ENCODE results near the gene RAB24. TPM values are rescaled to one million over a fixed set of nuclear protein-coding genes. Genes with fewer than 3 reads are reported as not detected.

RAB24 gene
- total RNA-seq, 4 donors from 2014 or later, result 52.2 to 98.5 (median 73.7) TPM

DNA sequence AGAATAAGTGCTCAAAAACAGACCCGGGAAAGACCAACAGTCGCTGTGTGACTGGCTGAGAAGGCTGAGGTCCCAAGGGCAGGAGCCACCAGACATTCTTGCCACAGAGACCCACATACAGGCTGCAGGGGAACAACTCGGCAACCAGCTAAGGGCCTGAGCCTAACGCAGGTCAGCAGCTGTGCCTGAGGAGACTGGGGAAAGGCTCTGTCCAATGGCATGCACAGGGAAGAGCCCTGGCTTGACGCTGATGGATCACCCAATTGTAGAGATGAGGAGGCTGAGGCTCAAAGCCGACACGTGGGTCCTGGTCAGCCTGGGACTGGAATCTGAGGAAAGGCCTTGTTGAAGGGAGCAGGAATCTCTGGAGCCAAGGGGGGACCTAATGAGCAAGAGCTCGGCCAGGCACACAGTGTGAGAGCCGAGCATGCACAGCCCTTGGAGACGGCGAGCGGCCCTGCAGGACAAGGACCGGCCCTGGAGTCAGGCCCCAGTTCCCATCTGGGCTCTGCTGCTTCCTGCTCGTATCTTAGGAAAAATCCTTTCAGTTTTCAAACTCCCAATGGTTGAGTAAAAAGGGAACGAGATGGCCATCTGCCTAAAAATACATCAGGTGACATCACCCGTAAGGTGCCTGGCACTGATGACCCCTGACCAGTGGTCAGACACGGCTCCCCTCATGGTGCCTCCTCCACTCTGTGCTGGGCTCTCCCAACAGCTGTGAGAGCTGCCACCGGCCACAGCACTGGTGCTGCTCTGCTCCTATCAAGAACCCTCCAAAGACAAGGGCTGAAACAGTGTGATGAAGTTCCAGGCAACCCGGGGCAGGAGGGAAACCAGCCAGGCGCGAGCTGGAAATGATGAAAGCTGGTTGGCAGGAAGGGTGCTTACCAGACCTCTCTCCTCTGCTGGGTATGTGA is 31.5 kb upstream of the RAB24 start:
- DNase-seq (ENCODE audit: low spot score in 2 of 2), result no peak
- intact Hi-C loops (cut with DNase I; ENCODE audit: low total_unique reads), result no loop called here
- H3K4me3 ChIP-seq (ENCODE audit: low read depth, poor library complexity, severe bottlenecking), result no peak overlapping the region

DNA sequence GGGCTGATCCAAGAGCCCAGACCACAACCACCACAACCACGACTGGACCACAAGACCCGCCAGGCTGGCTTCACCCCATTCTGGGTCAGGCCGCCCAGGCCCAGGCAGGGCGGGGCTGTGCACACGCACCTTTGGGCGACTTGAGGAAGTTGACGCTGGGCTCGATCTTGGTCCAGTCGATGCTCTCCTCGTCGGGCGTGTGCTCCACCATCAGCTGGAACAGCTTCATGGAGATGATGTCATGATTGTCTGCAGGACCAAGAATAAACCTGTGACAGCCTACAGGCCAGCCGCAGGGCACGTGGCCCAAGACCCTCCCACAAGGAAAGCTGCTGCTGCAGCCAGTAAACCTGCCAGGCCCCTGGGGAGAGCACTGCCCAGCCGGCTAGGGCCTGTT is 30.6 kb upstream of the RAB24 start:
- no peak for DNase-seq (ENCODE audit: low spot score in 2 of 2)
- 66 to 78% methylated on average over 3 to 15 of the region's 15 CpGs for WGBS, 2 donors
- intact Hi-C loops (cut with DNase I; ENCODE audit: low total_unique reads), result no loop called here
- H3K4me3 ChIP-seq (ENCODE audit: low read depth, poor library complexity, severe bottlenecking), result no peak overlapping the region
- TF ChIP-seq, protein P1, sequence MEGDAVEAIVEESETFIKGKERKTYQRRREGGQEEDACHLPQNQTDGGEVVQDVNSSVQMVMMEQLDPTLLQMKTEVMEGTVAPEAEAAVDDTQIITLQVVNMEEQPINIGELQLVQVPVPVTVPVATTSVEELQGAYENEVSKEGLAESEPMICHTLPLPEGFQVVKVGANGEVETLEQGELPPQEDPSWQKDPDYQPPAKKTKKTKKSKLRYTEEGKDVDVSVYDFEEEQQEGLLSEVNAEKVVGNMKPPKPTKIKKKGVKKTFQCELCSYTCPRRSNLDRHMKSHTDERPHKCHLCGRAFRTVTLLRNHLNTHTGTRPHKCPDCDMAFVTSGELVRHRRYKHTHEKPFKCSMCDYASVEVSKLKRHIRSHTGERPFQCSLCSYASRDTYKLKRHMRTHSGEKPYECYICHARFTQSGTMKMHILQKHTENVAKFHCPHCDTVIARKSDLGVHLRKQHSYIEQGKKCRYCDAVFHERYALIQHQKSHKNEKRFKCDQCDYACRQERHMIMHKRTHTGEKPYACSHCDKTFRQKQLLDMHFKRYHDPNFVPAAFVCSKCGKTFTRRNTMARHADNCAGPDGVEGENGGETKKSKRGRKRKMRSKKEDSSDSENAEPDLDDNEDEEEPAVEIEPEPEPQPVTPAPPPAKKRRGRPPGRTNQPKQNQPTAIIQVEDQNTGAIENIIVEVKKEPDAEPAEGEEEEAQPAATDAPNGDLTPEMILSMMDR (IDR thresholded peaks at IDR 0.05), result no peak
- no peak for TF ChIP-seq POLR2A (IDR thresholded peaks at IDR 0.05)

More for the DNA sequence above, 31.5 kb upstream of the RAB24 start:
- 87 to 92% methylated on average over 21 of the region's 21 CpGs for WGBS, 2 donors
- TF ChIP-seq, protein P1 (IDR thresholded peaks at IDR 0.05), result no peak

DNA sequence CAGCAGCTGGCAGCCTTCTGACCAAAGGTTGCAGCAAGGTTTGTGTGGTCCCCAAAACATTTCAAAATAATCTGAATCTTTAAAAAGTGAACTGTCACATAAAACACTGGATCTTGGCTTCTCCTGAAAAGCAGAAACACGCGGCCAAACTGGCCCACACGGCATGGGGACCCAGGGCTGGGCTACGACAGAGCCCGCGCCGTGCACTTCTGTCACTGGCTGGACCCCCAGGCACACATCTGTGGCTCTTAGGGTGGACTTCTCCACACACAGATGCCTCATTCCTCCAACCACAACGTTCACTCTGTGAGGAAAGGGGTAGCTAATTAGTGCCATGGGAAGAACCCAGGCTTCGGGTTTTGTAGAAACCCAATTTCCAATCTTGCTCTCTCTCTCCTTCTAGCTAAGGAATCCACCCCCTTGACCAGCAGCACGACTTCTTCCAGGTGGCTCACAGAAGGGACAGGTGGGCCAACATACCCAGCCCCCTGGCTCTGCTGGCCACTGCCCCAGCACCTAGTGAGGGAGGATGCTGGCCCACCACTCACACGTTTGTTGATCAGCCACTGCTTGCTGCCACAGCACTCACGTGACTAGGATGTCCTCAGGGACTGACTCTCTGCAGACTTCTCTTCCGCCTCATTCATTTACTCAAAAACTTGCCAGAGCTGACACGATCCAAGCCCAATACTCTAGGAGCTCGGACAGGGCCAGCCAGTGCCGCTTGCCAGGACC is 30.1 kb upstream of the RAB24 start:
- intact Hi-C loops (cut with DNase I; ENCODE audit: low total_unique reads), result no loop called here
- no peak overlapping the region for H3K4me3 ChIP-seq (ENCODE audit: low read depth, poor library complexity, severe bottlenecking)
- WGBS, 2 donors, result 92 to 94% methylated on average over 14 to 16 of the region's 16 CpGs
- TF ChIP-seq, protein P1 (IDR thresholded peaks at IDR 0.05), result no peak
- TF ChIP-seq POLR2A (IDR thresholded peaks at IDR 0.05), result no peak
- no peak for DNase-seq (ENCODE audit: low spot score in 2 of 2)

DNA sequence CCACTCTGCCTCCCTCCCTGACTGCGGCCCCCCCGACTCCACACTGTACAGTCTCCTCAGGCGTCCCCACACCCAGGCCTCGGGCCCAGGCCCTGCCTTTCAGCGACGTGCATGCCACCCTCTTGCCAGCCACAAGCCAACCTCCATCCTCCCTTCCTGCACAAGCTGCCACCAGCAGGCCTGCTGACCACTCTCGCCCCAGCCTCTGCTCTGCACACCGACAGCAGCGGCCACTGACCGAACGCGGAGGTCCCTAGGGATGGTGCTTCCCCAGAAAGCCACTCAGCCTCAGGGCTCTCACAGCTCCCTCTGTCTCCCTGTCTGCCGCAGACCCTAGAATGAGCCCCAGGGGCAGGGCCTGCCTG is 29.4 kb upstream of the RAB24 start:
- no peak overlapping the region for H3K4me3 ChIP-seq (ENCODE audit: low read depth, poor library complexity, severe bottlenecking)
- 88 to 94% methylated on average over 7 to 13 of the region's 13 CpGs for WGBS, 2 donors
- no peak for DNase-seq (ENCODE audit: low spot score in 2 of 2)
- intact Hi-C loops (cut with DNase I; ENCODE audit: low total_unique reads), result no loop called here
- TF ChIP-seq POLR2A (IDR thresholded peaks at IDR 0.05), result no peak
- TF ChIP-seq, protein P1 (IDR thresholded peaks at IDR 0.05), result no peak

DNA sequence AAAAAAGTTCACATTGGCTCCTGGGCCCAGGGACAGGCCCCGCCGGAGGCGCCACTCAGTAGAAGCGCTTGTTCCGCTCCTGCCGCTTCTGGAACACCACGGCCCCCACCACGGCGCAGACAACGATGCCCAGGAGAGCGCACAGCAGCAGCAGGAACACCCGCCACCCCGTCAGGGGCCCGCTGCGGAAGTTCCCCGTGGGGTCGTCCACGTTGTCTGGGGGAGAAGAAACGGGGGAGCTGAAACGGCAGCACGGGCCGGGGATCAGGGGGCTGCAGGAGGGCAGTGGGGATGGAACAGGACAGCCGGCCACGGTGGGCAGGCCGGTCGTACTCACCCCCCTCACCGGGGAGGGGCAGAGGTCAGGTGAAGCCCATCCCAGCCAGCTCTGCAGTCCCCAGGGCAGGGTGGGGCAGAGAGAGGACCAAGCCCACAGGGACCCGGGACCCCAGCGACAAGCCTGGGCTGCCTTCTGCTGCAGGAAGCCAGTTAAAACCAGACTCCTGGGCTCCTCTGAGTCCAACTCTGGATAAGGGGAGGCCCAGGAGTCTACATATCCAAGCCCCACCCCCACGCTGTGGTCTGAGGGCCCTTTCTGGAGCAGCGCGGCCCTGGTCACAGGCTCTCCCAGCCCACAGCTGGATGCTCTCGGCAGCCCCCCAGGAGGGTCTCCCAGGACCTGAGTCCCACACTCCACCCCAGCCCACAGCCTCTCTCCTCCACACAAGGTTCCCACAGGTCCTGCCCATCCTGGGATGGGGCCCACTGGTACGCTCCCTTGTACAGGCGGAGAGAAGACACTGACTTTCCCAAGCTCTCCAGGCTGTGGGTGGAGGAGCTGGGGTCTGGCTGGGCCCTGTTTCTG is 28.7 kb upstream of the RAB24 start:
- 87 to 88% methylated on average over 32 to 34 of the region's 35 CpGs for WGBS, 2 donors
- intact Hi-C loops (cut with DNase I; ENCODE audit: low total_unique reads), result no loop called here
- H3K4me3 ChIP-seq (ENCODE audit: low read depth, poor library complexity, severe bottlenecking), result no peak overlapping the region
- no peak for DNase-seq (ENCODE audit: low spot score in 2 of 2)
- TF ChIP-seq, protein P1 (IDR thresholded peaks at IDR 0.05), result no peak
- TF ChIP-seq POLR2A (IDR thresholded peaks at IDR 0.05), result no peak
